WTC11 (cell line): ENCODE measurements around the gene GREB1. TPM values are rescaled to one million over a fixed set of nuclear protein-coding genes. Genes with fewer than 3 reads are reported as not detected.

Experiments
- ATAC-seq: fragments of 200-7000 bp; cut with Tn5 transposase; 2 replicates; pipeline ENCODE4 v1.10.0; 2021; ENCODE audit warnings: mild to moderate bottlenecking, moderate library complexity
- CTCF ChIA-PET: fragments of 300-600 bp; sonication (Branson Sonifier 250); formaldehyde crosslinking; loops from one replicate; lab custom pipeline; 2021; ENCODE audit warnings: antibody characterized with exemption; lab: Charles Lee
- POLR2A ChIA-PET: fragments of 350-600 bp; sonication (Branson Sonifier 250); formaldehyde crosslinking; loops from one replicate; lab custom pipeline; 2021; ENCODE audit warnings: antibody characterized with exemption; lab: Charles Lee
- DNase-seq: peaks from one replicate; pipeline ENCODE4 v3.0.0; 2021; ENCODE audit warnings: low spot score
- H3K27ac Mint-ChIP-seq: 2 replicates; pipeline ENCODE4 v1.8.0; 2021; ENCODE audit warnings: mixed read lengths
- H3K27me3 Mint-ChIP-seq: 2 replicates; pipeline ENCODE4 v1.8.0; 2021; ENCODE audit warnings: low read depth, mild to moderate bottlenecking, moderate library complexity, mixed read lengths
- H3K36me3 Mint-ChIP-seq: 2 replicates; pipeline ENCODE4 v1.8.0; 2021; ENCODE audit warnings: mixed read lengths
- H3K4me1 Mint-ChIP-seq: 2 replicates; pipeline ENCODE4 v1.8.0; 2022; ENCODE audit warnings: mixed read lengths
- H3K4me3 Mint-ChIP-seq: 2 replicates; pipeline ENCODE4 v1.8.0; 2021; ENCODE audit warnings: mild to moderate bottlenecking, moderate library complexity, mixed read lengths
- H3K9me3 Mint-ChIP-seq: 2 replicates; pipeline ENCODE4 v1.8.0; 2021; ENCODE audit warnings: mixed read lengths
- ATF2 ChIP-seq: sonication (generic); formaldehyde crosslinking; IDR thresholded peaks from 2 replicates; pipeline ENCODE4 v1.8.1; 2022; ENCODE audit warnings: low read depth, missing genetic modification reagents, borderline replicate concordance
- ATF3 ChIP-seq: sonication (generic); formaldehyde crosslinking; conservative IDR thresholded peaks from 2 replicates; pipeline ENCODE4 v1.8.1; 2022; ENCODE audit warnings: mild to moderate bottlenecking, missing genetic modification reagents
- ATF6 ChIP-seq: sonication (generic); formaldehyde crosslinking; IDR thresholded peaks from 2 replicates; pipeline ENCODE4 v1.8.1; 2023; ENCODE audit warnings: mild to moderate bottlenecking, missing genetic modification reagents
- CREM ChIP-seq: sonication (generic); formaldehyde crosslinking; IDR thresholded peaks from 2 replicates; pipeline ENCODE4 v1.8.1; 2022; ENCODE audit warnings: mild to moderate bottlenecking, missing genetic modification reagents, moderate library complexity
- FOXJ3 ChIP-seq: sonication (generic); formaldehyde crosslinking; IDR thresholded peaks from 2 replicates; pipeline ENCODE4 v1.9.0; 2021; ENCODE audit warnings: missing genetic modification reagents, mild to moderate bottlenecking, borderline replicate concordance
- FOXP1 ChIP-seq: sonication (generic); formaldehyde crosslinking; IDR thresholded peaks from 2 replicates; pipeline ENCODE4 v1.8.0; 2022; ENCODE audit warnings: missing genetic modification reagents, mild to moderate bottlenecking, moderate library complexity, borderline replicate concordance
- FOXP4 ChIP-seq: sonication (generic); formaldehyde crosslinking; IDR thresholded peaks from 2 replicates; pipeline ENCODE4 v1.8.0; 2022; ENCODE audit warnings: mild to moderate bottlenecking, missing genetic modification reagents
- GABPB1 ChIP-seq: sonication (generic); formaldehyde crosslinking; IDR thresholded peaks from 2 replicates; pipeline ENCODE4 v1.8.1; 2023; ENCODE audit warnings: mild to moderate bottlenecking, missing genetic modification reagents
- HMGXB4 ChIP-seq: sonication (generic); formaldehyde crosslinking; IDR thresholded peaks from 2 replicates; pipeline ENCODE4 v1.8.1; 2023; ENCODE audit warnings: mild to moderate bottlenecking, moderate library complexity, missing genetic modification reagents
- JUN ChIP-seq: sonication (generic); formaldehyde crosslinking; IDR thresholded peaks from 2 replicates; pipeline ENCODE4 v1.8.0; 2023; ENCODE audit warnings: mild to moderate bottlenecking, missing genetic modification reagents
- MYBL2 ChIP-seq: sonication (generic); formaldehyde crosslinking; IDR thresholded peaks from 2 replicates; pipeline ENCODE4 v1.8.1; 2023; ENCODE audit warnings: mild to moderate bottlenecking, moderate library complexity, missing genetic modification reagents
- NFATC4 ChIP-seq: fragments of 250-450 bp; sonication (Bioruptor Pico); IDR thresholded peaks from 2 replicates; pipeline ENCODE4 v1.9.0; 2021; ENCODE audit warnings: mild to moderate bottlenecking
- SMAD3 ChIP-seq: sonication (generic); formaldehyde crosslinking; IDR thresholded peaks from 2 replicates; pipeline ENCODE4 v1.8.0; 2022; ENCODE audit warnings: missing genetic modification reagents, mild to moderate bottlenecking, borderline replicate concordance
- TCF7 ChIP-seq: sonication (generic); formaldehyde crosslinking; IDR thresholded peaks from 2 replicates; pipeline ENCODE4 v1.8.0; 2022; ENCODE audit warnings: mild to moderate bottlenecking, low read depth, missing genetic modification reagents, moderate library complexity
- TP53 ChIP-seq: sonication (generic); formaldehyde crosslinking; IDR thresholded peaks from 2 replicates; pipeline ENCODE4 v1.8.1; 2023; ENCODE audit warnings: mild to moderate bottlenecking, missing genetic modification reagents
- USF2 ChIP-seq: sonication (generic); formaldehyde crosslinking; IDR thresholded peaks from 2 replicates; pipeline ENCODE4 v1.8.1; 2023; ENCODE audit warnings: mild to moderate bottlenecking, missing genetic modification reagents, moderate library complexity
- ZNF423 ChIP-seq: fragments of 250-450 bp; sonication (Bioruptor Pico); IDR thresholded peaks from 2 replicates; pipeline ENCODE4 v2.1.2; 2022; ENCODE audit warnings: mild to moderate bottlenecking, moderate library complexity
- total RNA-seq: library from RNA; stranded (reverse); gene quantifications from 3 replicates; pipeline ENCODE4 v1.2.3, GENCODE V29; 2021
- TF ChIP-seq, protein P1 (sequence below): sonication (generic); formaldehyde crosslinking; IDR thresholded peaks from 2 replicates; pipeline ENCODE4 v1.8.1; 2022; ENCODE audit warnings: missing genetic modification reagents, borderline replicate concordance
- TF ChIP-seq, protein P2 (sequence below): fragments of 250-450 bp; sonication (Bioruptor Pico); conservative IDR thresholded peaks from 2 replicates; pipeline ENCODE4 v1.9.0; 2021; ENCODE audit warnings: mild to moderate bottlenecking

GREB1 gene
- total RNA-seq, 1 experiment from 2014 or later, result 35.7 TPM

- POLR2A ChIA-PET, result no interaction called here
- no peaks in the 10 kb centered on the region for H3K27me3 Mint-ChIP-seq
- H3K4me1 Mint-ChIP-seq, result peaks cover 36% of the 10 kb centered on the region
- no peak overlapping the region for H3K4me3 Mint-ChIP-seq
- TF ChIP-seq MYBL2, result no peak
- 0 out of 2 replicates have a peak, but pooled peaks have one; percentile 34 for TF ChIP-seq GABPB1 (CRISPR knock-in tag)
- TF ChIP-seq FOXJ3 (CRISPR knock-in tag), result no peak
- no peak for TF ChIP-seq ATF6
- no peak for ATAC-seq
- peaks cover 6% of the 10 kb centered on the region for H3K36me3 Mint-ChIP-seq
- no peak for DNase-seq
- H3K27ac Mint-ChIP-seq, result no peak overlapping the region
- CTCF ChIA-PET, result interaction anchor here (0.7 kb wide), 1 partner anchor 72 kb away, joined by 4 read pairs; no protein-coding TSS in a partner anchor
- H3K9me3 Mint-ChIP-seq, result peaks cover 2% of the 10 kb centered on the region; the same call in 1 of the 2 replicates
Measured at GRCh38 chr2:11509657-11510360, 24.0 kb upstream of the GREB1 start.

GRCh38 chr2:11512431-11512830, 21.4 kb upstream of the GREB1 start:
- Mint-ChIP-seq H3K36me3 (peaks cover 6% of the 10 kb centered on the region), H3K27ac (no peak overlapping the region), H3K27me3 (no peaks in the 10 kb centered on the region), H3K9me3 (peaks cover 6% of the 10 kb centered on the region; the same call in 1 of the 2 replicates), H3K4me3 (no peak overlapping the region), H3K4me1 (peaks cover 54% of the 10 kb centered on the region)
- DNase-seq, result no peak
- ATAC-seq, result no peak
- ChIA-PET CTCF (interaction anchor here (1.0 to 2.4 kb wide), 3 partner anchors 22 to 72 kb away, joined by 5 to 16 read pairs (median 10); partner anchors contain the start of gene GREB1), POLR2A (no interaction called here)
- no peak for TF ChIP-seq FOXP4
- TF ChIP-seq, protein P1, sequence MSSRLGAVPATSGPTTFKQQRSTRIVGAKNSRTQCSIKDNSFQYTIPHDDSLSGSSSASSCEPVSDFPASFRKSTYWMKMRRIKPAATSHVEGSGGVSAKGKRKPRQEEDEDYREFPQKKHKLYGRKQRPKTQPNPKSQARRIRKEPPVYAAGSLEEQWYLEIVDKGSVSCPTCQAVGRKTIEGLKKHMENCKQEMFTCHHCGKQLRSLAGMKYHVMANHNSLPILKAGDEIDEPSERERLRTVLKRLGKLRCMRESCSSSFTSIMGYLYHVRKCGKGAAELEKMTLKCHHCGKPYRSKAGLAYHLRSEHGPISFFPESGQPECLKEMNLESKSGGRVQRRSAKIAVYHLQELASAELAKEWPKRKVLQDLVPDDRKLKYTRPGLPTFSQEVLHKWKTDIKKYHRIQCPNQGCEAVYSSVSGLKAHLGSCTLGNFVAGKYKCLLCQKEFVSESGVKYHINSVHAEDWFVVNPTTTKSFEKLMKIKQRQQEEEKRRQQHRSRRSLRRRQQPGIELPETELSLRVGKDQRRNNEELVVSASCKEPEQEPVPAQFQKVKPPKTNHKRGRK (CRISPR knock-in tag), result no peak
- TF ChIP-seq ZNF423 (CRISPR knock-in tag), result no peak
- no peak for TF ChIP-seq JUN (CRISPR knock-in tag)
- no peak for TF ChIP-seq FOXP1
- TF ChIP-seq, protein P2, sequence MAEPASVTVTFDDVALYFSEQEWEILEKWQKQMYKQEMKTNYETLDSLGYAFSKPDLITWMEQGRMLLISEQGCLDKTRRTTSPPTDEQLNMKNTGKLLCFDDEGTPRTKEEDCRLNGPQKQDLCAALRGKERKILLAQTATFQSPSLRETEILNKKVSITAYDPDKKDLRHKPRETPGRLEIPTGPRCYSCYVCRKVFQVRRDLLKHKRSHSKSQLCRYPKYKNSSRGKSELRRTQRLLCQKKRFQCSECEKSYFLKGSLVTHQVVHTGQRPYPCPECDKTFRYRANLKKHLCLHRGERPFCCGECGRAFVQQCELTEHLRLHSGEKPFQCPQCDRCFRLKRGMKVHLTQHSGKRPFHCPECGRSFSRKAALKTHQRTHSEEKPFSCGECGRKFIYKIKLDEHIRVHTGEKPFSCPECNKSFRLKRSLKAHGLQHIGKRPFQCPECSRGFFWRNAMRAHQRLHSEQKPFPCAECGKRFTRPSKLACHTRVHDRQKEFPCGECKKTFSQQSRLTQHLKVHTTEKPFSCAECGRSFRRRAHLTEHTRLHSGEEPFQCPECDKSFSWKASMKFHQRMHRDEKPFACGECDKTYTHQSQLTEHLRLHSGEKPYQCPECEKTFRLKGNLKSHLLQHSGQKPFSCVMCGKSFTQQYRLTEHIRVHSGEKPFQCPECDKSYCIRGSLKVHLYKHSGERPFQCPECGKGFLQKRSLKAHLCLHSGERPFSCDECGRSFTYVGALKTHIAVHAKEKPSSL, result no peak
- no peak for TF ChIP-seq USF2
- TF ChIP-seq ATF3 (CRISPR knock-in tag), result no peak
- no peak for TF ChIP-seq TP53
- no peak for TF ChIP-seq HMGXB4
- TF ChIP-seq FOXJ3 (CRISPR knock-in tag), result no peak
- no peak for TF ChIP-seq CREM (CRISPR knock-in tag)
- TF ChIP-seq SMAD3, result no peak
- TF ChIP-seq TCF7 (CRISPR knock-in tag), result no peak
- TF ChIP-seq NFATC4 (CRISPR knock-in tag), result no peak
- no peak for TF ChIP-seq ATF2 (CRISPR knock-in tag)
